Rectal smooth muscle tissue (tissue), 1 donor: ENCODE measurements around the gene CACNB3.

Experiments
- H3K27ac ChIP-seq: one replicate; pipeline ENCODE4 v1.7.0; 2013; ENCODE audit warnings: low read depth, low read length, inconsistent platforms
- H3K27me3 ChIP-seq: one replicate; pipeline ENCODE4 v1.7.0; 2013; ENCODE audit warnings: low read length; ENCODE audit not compliant: control insufficient read depth, insufficient read depth
- H3K36me3 ChIP-seq: one replicate; pipeline ENCODE4 v1.7.0; 2013; ENCODE audit warnings: low read length; ENCODE audit not compliant: control insufficient read depth, insufficient read depth
- H3K4me1 ChIP-seq: one replicate; pipeline ENCODE4 v1.7.0; 2013; ENCODE audit warnings: low read length; ENCODE audit not compliant: control insufficient read depth, insufficient read depth
- H3K4me3 ChIP-seq: one replicate; pipeline ENCODE4 v1.7.0; 2013; ENCODE audit warnings: low read length
- H3K9ac ChIP-seq: one replicate; pipeline ENCODE4 v1.7.0; 2013; ENCODE audit warnings: low read length

Gene CACNB3

DNA sequence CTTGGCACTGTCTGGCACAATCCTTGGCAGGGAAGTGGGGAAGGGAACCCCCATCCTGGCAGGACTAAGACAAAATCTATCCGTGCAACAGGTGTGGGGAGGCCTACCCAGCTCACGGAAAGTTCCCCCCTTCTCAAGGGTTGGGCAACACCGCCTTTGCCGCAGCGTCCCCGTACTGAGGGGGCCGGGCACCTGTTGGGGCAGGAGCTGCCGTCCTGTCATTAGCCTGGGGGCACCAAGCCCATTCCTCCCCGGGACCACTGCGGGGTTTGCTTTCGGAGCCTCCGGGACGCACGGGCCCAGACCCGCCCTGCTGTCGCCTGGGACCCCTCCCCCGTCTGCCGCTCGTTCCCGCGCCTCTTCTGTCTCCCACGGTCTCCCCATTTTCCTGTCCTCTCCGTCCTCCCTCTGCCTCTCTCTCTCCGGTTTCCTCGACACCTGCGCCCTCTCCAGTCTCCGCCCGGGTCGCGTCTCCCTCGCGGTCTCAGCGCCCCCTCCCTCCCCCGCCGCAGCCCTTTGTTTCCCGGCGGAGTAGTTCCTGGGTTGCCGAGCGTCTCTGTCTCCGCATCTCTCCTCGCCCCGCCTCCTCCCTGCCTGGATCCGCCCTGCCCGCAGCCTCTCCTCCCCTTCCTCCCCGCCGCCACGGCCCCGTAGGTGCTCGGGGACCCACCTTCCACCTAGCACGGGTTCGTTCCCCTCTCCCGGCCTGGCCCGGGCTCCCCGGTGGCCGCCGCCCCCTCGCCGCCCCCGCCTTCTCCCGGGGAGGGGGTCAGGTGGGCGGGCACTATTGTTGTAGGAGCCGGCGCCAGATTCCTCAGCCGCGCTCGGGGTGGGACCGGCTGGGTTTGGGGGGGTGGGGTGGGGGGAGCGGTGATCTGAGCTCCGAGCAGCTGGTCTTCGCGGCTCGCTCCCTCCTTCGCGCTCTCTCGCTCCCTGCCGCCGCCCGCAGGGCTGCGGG, at the start of gene CACNB3:
TSS of gene CACNB3 (plus strand) at position 624 of the 958 bp plus-strand sequence. CDS start 434 bp downstream, outside the sequence.
- peak within 1 kb of the TSS; percentile 10 for H3K9ac ChIP-seq

GRCh38 chr12:48768736-48769135, 49.6 kb upstream of the CACNB3 start:
- H3K9ac ChIP-seq = no peak overlapping the region
- no peak overlapping the region for H3K27ac ChIP-seq
- H3K27me3 ChIP-seq = no peaks in the 10 kb centered on the region
- no peaks in the 10 kb centered on the region for H3K4me1 ChIP-seq
- no peak overlapping the region for H3K4me3 ChIP-seq
- peaks cover 22% of the 10 kb centered on the region for H3K36me3 ChIP-seq

More for the DNA sequence above, at the start of gene CACNB3:
- Histone ChIP-seq H3K27me3 (no peaks in the 10 kb centered on the region), H3K27ac (no peak within 1 kb of the TSS), H3K4me1 (peaks cover 11% of the 10 kb centered on the region), H3K36me3 (no peaks in the 10 kb centered on the region), H3K4me3 (peak within 1 kb of the TSS; percentile 79)

- H3K4me3 ChIP-seq = no peak overlapping the region
- H3K9ac ChIP-seq = no peak overlapping the region
- H3K27ac ChIP-seq = no peak overlapping the region
- no peaks in the 10 kb centered on the region for H3K27me3 ChIP-seq
- H3K4me1 ChIP-seq = no peaks in the 10 kb centered on the region
- peaks cover 39% of the 10 kb centered on the region for H3K36me3 ChIP-seq
Observed at GRCh38 chr12:48770756-48771155, 47.5 kb upstream of the CACNB3 start.

DNA sequence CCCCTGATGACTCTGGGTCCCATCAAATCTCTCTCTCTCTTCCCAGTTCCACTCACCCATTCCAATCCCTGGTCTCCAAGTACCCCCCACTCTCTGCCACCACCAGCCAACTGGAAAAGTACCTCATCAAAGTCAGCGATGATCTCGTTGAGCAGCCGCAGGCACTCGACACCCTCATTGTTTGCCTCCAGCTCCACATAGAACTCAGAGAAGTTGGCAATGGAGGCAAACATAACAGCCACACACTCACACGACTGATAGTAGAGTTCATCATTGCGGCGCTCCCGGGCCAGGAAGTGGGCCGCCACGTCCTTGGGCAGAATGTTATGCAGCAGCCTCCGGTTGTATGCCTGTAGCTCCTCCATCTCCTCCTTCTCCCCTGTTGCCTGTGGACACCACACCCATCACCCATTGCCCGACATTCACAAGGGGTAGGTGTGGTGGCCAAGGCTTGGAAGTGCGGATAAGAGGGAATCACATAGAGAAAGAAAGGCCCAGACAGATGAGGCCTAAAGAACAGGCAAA, 46.6 kb upstream of the CACNB3 start:
- no peak overlapping the region for H3K27ac ChIP-seq
- no peaks in the 10 kb centered on the region for H3K4me1 ChIP-seq
- H3K4me3 ChIP-seq = no peak overlapping the region
- no peak overlapping the region for H3K9ac ChIP-seq
- H3K36me3 ChIP-seq = peaks cover 39% of the 10 kb centered on the region
- no peaks in the 10 kb centered on the region for H3K27me3 ChIP-seq

GRCh38 chr12:48773686-48774085, 44.6 kb upstream of the CACNB3 start:
- H3K27ac ChIP-seq = no peak overlapping the region
- no peak overlapping the region for H3K9ac ChIP-seq
- no peaks in the 10 kb centered on the region for H3K4me1 ChIP-seq
- H3K27me3 ChIP-seq = no peaks in the 10 kb centered on the region
- H3K4me3 ChIP-seq = no peak overlapping the region
- H3K36me3 ChIP-seq = peaks cover 38% of the 10 kb centered on the region

GRCh38 chr12:48774516-48774915, 43.8 kb upstream of the CACNB3 start:
- Histone ChIP-seq H3K9ac (no peak overlapping the region), H3K27me3 (no peaks in the 10 kb centered on the region), H3K27ac (no peak overlapping the region), H3K4me1 (no peaks in the 10 kb centered on the region), H3K36me3 (peaks cover 38% of the 10 kb centered on the region), H3K4me3 (no peak overlapping the region)

- Histone ChIP-seq H3K36me3 (peaks cover 38% of the 10 kb centered on the region), H3K27me3 (no peaks in the 10 kb centered on the region), H3K27ac (no peak overlapping the region), H3K4me3 (no peak overlapping the region), H3K4me1 (peaks cover 2% of the 10 kb centered on the region), H3K9ac (no peak overlapping the region)
Observed at GRCh38 chr12:48775299-48775698, 43.0 kb upstream of the CACNB3 start.

- Histone ChIP-seq H3K36me3 (peaks cover 35% of the 10 kb centered on the region), H3K27ac (no peak overlapping the region), H3K4me1 (peaks cover 2% of the 10 kb centered on the region), H3K9ac (no peak overlapping the region), H3K4me3 (no peak overlapping the region), H3K27me3 (no peaks in the 10 kb centered on the region)
Observed at GRCh38 chr12:48775991-48776649, 42.2 kb upstream of the CACNB3 start.

DNA sequence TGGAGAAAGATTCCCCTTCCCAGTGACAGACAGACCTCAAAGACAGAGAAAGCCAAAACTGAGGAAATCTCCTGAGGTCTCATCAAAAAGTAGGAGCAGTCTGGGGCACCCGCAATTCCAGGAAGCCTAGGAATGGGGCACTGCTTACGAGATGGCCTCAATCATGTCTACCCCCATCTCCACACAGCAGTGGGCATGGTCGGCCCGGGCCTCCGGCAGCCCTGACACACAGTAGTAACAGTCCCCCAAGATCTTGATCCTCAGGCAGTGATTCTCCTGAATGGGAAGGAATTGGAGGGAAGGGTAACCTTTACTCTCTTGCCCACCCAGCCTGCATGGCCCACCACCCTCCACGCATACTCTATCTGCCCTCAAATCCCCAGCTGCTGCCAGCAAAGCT, 41.3 kb upstream of the CACNB3 start:
- H3K4me1 ChIP-seq = peaks cover 2% of the 10 kb centered on the region
- no peak overlapping the region for H3K4me3 ChIP-seq
- no peak overlapping the region for H3K27ac ChIP-seq
- H3K36me3 ChIP-seq = peaks cover 33% of the 10 kb centered on the region
- H3K27me3 ChIP-seq = no peaks in the 10 kb centered on the region
- no peak overlapping the region for H3K9ac ChIP-seq

GRCh38 chr12:48777501-48778400, 40.5 kb upstream of the CACNB3 start:
- H3K27ac ChIP-seq = no peak overlapping the region
- H3K9ac ChIP-seq = no peak overlapping the region
- H3K36me3 ChIP-seq = peaks cover 34% of the 10 kb centered on the region
- peaks cover 2% of the 10 kb centered on the region for H3K4me1 ChIP-seq
- no peak overlapping the region for H3K4me3 ChIP-seq
- no peaks in the 10 kb centered on the region for H3K27me3 ChIP-seq

GRCh38 chr12:48779869-48780268, 38.4 kb upstream of the CACNB3 start:
- Histone ChIP-seq H3K4me1 (peaks cover 2% of the 10 kb centered on the region), H3K27me3 (no peaks in the 10 kb centered on the region), H3K27ac (no peak overlapping the region), H3K36me3 (peaks cover 18% of the 10 kb centered on the region), H3K4me3 (no peak overlapping the region), H3K9ac (no peak overlapping the region)
